ENCODE data around the gene MAP7D1.

DNA sequence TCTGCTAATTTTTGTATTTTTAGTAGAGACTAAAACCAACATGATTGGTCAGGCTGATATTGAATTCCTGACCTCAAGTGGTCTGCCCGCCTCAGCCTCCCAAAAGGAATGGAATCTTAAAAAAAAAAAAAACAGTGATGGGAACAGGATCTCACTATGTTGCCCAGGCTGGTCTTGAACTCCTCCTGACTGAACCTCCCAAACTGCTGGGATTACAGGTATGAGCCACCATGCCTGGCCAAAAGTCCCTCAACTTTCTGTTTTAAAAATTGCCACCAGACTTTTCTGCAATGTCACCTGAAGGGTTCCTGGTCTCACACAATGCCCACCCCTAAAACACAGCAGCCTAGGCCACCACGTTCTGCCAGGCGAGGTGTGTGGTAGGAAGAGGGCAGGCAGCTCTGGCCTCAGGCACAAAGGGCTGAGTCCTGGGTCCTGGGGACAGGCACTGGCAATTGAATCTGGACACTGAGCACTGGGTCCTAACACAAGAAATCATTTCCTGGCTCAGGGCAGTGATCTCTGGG, 47.1 kb downstream of the MAP7D1 start:
- TF ChIP-seq EZH2 (IDR thresholded peaks at IDR 0.05; ENCODE audit: borderline replicate concordance), result no peak
- TF ChIP-seq, protein P1, sequence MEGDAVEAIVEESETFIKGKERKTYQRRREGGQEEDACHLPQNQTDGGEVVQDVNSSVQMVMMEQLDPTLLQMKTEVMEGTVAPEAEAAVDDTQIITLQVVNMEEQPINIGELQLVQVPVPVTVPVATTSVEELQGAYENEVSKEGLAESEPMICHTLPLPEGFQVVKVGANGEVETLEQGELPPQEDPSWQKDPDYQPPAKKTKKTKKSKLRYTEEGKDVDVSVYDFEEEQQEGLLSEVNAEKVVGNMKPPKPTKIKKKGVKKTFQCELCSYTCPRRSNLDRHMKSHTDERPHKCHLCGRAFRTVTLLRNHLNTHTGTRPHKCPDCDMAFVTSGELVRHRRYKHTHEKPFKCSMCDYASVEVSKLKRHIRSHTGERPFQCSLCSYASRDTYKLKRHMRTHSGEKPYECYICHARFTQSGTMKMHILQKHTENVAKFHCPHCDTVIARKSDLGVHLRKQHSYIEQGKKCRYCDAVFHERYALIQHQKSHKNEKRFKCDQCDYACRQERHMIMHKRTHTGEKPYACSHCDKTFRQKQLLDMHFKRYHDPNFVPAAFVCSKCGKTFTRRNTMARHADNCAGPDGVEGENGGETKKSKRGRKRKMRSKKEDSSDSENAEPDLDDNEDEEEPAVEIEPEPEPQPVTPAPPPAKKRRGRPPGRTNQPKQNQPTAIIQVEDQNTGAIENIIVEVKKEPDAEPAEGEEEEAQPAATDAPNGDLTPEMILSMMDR (IDR thresholded peaks at IDR 0.05; ENCODE audit: poor library complexity), result no peak
- TF ChIP-seq EZH2phosphoT487 (IDR thresholded peaks at IDR 0.05; ENCODE audit: low read depth, severe bottlenecking, unreplicated experiment), result no peak

All from hepatocyte (in vitro differentiated cells).